Measurements from ENCODE around the gene APOC3.

The APOC3 gene

DNA sequence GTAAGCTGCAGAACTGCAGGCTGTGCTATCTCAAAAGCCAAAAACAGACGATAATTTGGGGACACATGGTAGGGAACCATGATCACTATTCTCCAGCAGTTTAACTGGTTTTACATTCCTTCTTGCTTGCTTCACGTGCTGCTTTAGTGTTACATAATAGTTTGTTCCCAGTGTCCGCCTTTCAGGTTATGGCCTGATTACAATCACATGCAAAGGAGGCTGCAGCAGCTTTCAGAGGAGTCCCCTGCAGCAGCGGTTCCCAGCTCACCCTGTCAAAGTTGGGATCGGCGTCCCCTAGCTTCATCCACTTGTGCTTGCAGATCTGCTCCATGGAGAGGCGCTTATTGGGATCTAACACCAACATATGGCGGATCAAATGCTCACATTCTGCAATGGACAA is 46.9 kb downstream of the APOC3 start:
- DNase-seq (ENCODE audit: low spot score): no peak

DNA sequence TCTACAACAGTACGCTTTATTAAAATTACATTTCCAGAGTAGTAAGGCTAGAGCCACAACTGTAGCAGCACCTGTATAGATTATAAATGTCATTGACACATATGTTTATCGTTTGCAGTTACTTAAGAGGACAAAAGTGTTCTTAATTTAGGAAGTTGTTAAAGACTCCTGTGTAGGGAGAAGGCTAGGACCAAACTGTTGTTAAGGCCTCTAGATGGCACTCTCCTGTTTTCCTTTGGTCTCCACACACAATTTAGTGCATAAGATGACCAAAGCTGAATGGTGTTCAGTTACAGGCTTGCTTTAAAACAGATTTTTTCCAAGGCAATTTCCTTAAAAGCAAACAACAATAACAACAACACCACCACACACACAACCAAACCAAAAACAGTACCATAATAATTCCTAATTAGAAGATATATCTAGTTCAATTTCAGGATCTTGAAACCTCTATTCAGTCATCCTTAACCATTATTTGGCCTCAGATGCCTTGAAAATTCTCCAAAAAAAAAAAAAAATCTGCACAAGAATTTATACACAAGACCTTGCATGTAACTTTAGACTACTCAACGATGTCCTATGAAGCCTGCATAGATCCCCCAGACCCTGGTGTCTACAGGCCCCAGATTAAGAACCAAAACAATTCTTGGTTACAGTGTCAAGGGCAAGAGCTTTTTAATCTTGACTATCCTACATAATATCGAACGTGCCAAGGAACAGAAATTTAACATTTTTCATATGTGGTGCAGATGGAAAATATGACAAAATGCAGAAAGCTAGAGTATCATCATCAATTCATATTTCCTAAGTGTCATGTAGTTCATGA is 50.3 kb downstream of the APOC3 start:
- DNase-seq (ENCODE audit: low spot score): peak; percentile 65

DNA sequence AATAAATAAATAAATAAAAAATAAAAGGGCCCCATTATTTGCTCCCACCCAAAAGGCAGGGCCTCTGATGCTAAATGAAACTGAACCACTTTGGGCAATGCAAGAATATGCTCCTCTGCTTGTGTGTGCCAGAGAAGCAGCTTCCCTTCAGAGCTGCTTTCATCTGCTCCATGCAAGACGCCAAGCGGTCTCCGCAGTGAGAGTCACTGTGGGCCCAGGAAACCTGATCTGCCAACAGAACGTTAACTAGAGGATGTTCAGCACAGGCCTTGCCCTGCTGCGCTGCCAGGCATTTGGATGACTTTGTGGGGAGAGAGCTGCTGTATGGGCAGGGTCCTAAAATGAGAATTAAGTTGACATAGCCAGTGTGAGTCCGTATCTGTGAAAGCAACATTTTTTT is 51.4 kb downstream of the APOC3 start:
- no peak for DNase-seq (ENCODE audit: low spot score)

DNA sequence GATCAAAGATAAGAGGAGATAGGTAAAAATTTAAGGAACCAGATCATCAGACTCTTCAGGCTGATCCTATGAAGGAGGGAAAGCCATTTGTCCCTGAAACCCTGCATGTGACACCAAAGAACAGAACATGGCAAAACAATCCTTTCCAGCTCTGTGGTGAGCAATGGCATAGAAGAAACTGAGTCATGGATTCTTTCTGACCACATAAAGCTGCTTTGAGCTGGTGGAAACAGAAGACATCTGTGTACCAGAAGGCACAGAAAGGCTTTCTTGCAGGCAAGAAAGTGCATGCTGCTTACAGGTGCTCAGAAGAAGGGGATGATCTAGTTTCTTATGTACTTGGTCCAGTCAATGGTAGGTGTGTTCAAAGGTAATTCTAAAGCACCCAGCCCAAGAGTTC is 52.7 kb downstream of the APOC3 start:
- no peak for DNase-seq (ENCODE audit: low spot score)

All from CD4-positive, alpha-beta T cell treated with Interleukin-2 at 100 ng/mL for 4 hours (primary cell).